Fibroblast of the aortic adventitia (primary cell): Measurements from ENCODE around the gene CEBPG. TPM values are rescaled to one million over a fixed set of nuclear protein-coding genes. Genes with fewer than 3 reads are reported as not detected.

Experiments
- DNase-seq: peaks from one replicate; pipeline ENCODE4 v3.0.0-alpha.2; 2010; ENCODE audit warnings: low read depth
- H3K4me3 ChIP-seq: 2 replicates; pipeline ENCODE4 v1.5.1; 2011; ENCODE audit warnings: low read depth, mild to moderate bottlenecking, control low read depth, low read length, moderate library complexity
- CTCF ChIP-seq: IDR thresholded peaks from 2 replicates; pipeline ENCODE4 v1.5.1; 2011; ENCODE audit warnings: mild to moderate bottlenecking, low read length, control low read depth, inconsistent platforms; ENCODE audit not compliant: insufficient read depth
- total RNA-seq: library from RNA; depleted of rRNA; stranded (reverse); fragments of >200 nt; gene quantifications from 2 replicates; pipeline ENCODE4 v1.2.3, GENCODE V29; 2012; ENCODE audit warnings: low replicate concordance

Gene CEBPG
- total RNA-seq, 1 donor, result 32.8 TPM

GRCh38 chr19:33402421-33403220 lies 29.1 kb downstream of the CEBPG start:
- no peak for TF ChIP-seq CTCF

GRCh38 chr19:33403221-33403972 lies 29.9 kb downstream of the CEBPG start:
- no peak for DNase-seq
- TF ChIP-seq CTCF, result no peak
- no peak overlapping the region for H3K4me3 ChIP-seq

More at GRCh38 chr19:33402421-33403220, 29.1 kb downstream of the CEBPG start:
- H3K4me3 ChIP-seq, result no peak overlapping the region
- DNase-seq, result no peak

- no peak for TF ChIP-seq CTCF
- no peak overlapping the region for H3K4me3 ChIP-seq
- DNase-seq, result no peak
These were observed 30.4 kb downstream of the CEBPG start for GRCh38 chr19:33403973-33404304.

- no peak for TF ChIP-seq CTCF
- no peak overlapping the region for H3K4me3 ChIP-seq
- no peak for DNase-seq
These were observed 31.2 kb downstream of the CEBPG start for GRCh38 chr19:33404506-33405253.

GRCh38 chr19:33405254-33405552 lies 31.7 kb downstream of the CEBPG start:
- no peak overlapping the region for H3K4me3 ChIP-seq
- no peak for TF ChIP-seq CTCF
- no peak for DNase-seq

- no peak overlapping the region for H3K4me3 ChIP-seq
- TF ChIP-seq CTCF, result no peak
- no peak for DNase-seq
These were observed 32.3 kb downstream of the CEBPG start for GRCh38 chr19:33405553-33406461.
